Measurements from ENCODE around the gene EML4.
"Not testable (repeated sequence)": the region's sequence is repeated elsewhere in the genome, so short reads cannot be mapped to it uniquely, and the experiment has no call there.

The EML4 gene

GRCh38 chr2:42270757-42271156 is 101.6 kb downstream of the EML4 start:
- no peak for DNase-seq

- not testable (repeated sequence) for DNase-seq
Observed at GRCh38 chr2:42271246-42271645, 102.1 kb downstream of the EML4 start.

- no peak for DNase-seq
Observed at GRCh38 chr2:42274863-42275262, 105.7 kb downstream of the EML4 start.

GRCh38 chr2:42281416-42282081 is 112.4 kb downstream of the EML4 start:
- no peak for DNase-seq

- DNase-seq: no peak
Observed at GRCh38 chr2:42284019-42284418, 114.9 kb downstream of the EML4 start.

- DNase-seq: no peak
Observed at GRCh38 chr2:42286268-42286946, 117.3 kb downstream of the EML4 start.

- DNase-seq: no peak
Observed at GRCh38 chr2:42288811-42289210, 119.7 kb downstream of the EML4 start.

- no peak for DNase-seq
Observed at GRCh38 chr2:42289222-42289621, 120.1 kb downstream of the EML4 start.

GRCh38 chr2:42290005-42290404 is 120.9 kb downstream of the EML4 start:
- DNase-seq: no peak

GRCh38 chr2:42293019-42293418 is 123.9 kb downstream of the EML4 start:
- no peak for DNase-seq

- DNase-seq: no peak
Observed at GRCh38 chr2:42296226-42296625, 127.1 kb downstream of the EML4 start.

- no peak for DNase-seq
Observed at GRCh38 chr2:42297322-42297936, 128.3 kb downstream of the EML4 start.

GRCh38 chr2:42298132-42298531 is 129.0 kb downstream of the EML4 start:
- no peak for DNase-seq

GRCh38 chr2:42298996-42299754 is 130.0 kb downstream of the EML4 start:
- no peak for DNase-seq

GRCh38 chr2:42300527-42300926 is 131.4 kb downstream of the EML4 start:
- DNase-seq: no peak

GRCh38 chr2:42303252-42303651 is 134.1 kb downstream of the EML4 start:
- no peak for DNase-seq

GRCh38 chr2:42304059-42304713 is 135.0 kb downstream of the EML4 start:
- DNase-seq: no peak

- no peak for DNase-seq
Observed at GRCh38 chr2:42307180-42307579, 138.0 kb downstream of the EML4 start.

- DNase-seq: no peak
Observed at GRCh38 chr2:42309366-42309765, 140.2 kb downstream of the EML4 start.

- no peak for DNase-seq
Observed at GRCh38 chr2:42310007-42310515, 140.9 kb downstream of the EML4 start.

- DNase-seq: no peak
Observed at GRCh38 chr2:42312106-42312505, 143.0 kb downstream of the EML4 start.

- no peak for DNase-seq
Observed at GRCh38 chr2:42314892-42315468, 145.8 kb downstream of the EML4 start.
